NCI-H1930 (cell line): Measurements from ENCODE around the gene ZNF462.
"Not testable (repeated sequence)": the region's sequence is repeated elsewhere in the genome, so short reads cannot be mapped to it uniquely, and the experiment has no call there.

Experiments
- DNase-seq, 2 experiments: peaks; one replicate each; lab custom pipeline; 2025; lab: John Stamatoyannopoulos, UW

Gene ZNF462

DNA sequence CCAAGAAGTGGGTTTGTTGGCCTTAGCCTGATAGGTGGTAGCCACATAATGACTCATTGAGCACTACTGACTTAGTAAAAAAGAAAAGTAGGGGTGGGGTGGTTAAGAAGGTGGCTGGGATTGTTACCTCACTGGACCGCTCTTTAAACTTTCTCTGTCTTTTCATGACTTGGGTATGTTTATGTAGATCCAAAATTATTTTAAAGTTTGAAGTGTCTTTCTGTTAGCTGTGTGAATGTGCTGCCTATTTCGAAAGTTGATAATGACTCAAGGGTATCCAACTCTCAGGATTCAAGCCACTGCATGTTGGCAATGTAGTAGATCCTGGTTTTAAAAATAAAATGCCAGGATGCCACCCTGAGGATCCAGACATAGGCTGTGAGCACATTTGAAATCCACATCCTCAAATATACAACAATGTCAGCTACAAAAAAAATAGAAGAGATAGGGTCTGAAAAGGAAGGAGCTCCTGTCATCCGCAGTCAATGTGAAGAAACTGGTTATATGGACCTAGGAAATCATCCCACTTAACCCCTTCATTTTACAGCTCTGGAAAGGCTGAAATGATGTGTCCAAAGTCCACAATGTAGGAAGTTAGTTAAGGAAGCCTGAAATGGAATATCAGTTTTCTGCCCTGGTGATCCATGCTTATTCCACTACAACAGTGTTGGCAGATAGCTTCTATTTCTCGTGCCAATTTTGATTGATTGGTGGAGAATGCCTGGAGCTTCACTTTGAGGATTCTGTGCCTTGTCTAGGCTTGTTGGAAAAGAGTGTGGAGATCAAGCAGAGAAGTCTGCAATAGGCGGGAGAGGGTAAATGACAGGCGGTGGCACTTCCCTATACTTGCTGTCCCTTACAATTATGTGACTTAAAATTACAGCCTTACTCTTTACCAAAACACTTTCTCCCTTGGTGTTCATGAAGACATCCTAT lies 23.4 kb downstream of the ZNF462 start:
- no peak for DNase-seq

DNA sequence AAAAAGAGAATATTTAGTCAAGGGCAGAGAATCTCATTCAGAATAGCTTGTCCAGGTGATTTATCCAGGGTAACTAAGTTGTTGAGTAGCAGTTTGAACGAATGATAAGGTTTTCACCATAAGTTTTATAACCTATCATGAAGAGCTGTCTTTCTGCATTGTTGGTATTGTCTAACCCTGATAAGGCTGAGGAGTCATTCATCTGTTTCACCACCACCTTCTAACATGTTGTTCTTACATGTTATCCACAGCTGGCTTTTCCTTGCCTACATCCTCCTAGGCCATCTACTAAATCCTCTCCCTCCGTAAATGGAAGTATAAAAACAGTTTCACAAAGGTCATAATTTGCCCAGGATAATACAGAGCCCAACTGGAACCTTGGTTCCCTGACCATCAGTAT lies 24.1 kb downstream of the ZNF462 start:
- DNase-seq, result no peak

DNA sequence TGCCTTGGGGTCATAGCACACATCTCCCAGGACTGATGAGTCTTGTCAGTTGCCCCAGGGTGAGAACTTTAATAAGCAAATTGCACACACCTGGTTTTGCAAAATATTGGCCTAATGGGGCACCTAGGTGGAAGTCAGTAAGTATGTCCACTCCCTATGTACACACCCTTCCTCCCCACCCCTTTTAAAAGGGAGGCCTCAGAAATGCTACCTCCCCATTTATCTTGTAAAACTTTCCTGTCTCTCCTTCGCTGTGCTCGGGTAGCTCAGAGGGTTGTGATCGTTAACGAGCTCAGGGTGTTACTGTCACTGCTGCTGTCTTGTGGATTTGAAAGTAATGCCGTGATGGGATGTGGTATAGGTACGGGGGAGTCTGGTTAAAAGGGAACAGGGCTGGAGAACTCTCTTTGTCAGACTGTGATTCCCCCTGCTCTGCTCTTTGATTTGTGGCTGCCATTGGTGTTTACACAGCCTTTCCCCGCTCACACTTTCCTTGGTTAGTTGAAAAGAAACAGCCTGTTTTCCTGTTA lies 26.2 kb downstream of the ZNF462 start:
- no peak for DNase-seq

DNA sequence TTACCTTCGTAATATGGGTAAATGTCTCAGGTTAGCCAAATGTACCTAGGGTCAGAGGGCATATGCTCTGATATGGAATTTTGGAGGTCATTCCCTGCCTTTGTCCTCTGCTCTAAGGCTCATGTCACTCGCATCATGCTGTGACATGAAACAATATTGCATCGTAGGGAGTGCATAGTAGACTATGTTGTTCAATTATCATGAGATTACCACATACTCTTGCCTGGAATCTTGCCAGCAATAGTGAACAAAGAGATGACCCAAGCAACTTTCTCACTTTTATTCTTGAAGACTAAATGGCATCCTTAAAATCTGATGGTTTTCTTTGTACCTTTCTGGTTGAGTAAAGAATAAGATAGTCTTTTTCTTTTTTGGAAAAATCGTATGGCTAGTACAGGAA lies 27.6 kb downstream of the ZNF462 start:
- no peak for DNase-seq

DNA sequence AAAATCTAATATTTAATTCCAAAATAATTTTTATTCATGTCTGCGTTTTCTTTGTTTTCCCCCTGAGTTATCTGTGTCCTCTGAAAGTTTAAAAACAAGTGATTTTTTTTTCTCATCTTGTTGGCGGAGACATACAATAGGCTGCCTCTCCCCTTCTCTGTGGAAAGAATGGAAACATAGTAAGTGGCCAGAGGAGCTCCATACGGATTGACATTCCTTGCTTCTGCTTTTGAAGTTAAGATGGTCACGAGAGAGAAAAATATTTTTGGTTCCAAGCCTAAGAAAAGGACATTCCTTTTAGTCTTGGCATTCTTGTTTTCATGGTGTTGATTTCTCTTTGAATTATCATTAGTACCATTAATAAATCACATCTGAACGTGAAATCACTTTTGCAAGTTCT lies 28.3 kb downstream of the ZNF462 start:
- DNase-seq, result no peak

DNA sequence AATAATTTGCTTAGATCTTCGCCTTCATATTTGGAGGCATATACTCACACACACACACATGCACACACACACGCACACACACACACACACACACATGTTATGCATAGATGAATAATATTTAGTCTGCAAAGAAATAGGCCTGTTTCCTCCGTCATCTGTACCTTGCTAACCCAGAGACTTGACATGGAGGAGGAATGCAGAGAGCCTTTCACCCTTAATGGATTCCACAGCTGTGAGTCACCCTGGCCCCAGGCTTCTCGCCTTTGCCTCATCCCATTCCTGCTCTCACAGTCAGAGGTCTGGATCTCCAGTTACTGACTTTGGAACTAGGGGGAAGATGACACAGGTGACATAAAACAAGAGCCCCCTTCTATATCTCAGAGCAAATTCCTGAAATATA lies 29.7 kb downstream of the ZNF462 start:
- no peak for DNase-seq

DNA sequence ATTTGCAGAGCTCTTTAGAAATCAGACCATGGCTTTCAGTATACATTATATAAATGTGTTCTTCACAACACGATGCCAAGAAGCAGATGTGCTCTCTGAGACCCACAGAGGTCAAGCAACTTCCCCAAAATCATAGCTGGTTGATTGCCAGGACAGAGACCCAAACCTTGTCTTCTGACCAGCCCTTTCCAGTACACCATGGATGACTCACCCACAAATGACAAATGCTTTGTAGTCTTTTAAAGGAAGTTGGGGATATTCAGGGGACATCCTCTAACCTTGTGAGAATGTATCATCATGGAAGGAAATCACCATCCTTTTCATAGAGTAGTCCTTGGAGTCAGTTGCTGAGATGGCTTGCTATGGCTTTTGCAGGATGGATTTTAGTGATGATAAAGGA lies 30.1 kb downstream of the ZNF462 start:
- DNase-seq, result no peak

DNA sequence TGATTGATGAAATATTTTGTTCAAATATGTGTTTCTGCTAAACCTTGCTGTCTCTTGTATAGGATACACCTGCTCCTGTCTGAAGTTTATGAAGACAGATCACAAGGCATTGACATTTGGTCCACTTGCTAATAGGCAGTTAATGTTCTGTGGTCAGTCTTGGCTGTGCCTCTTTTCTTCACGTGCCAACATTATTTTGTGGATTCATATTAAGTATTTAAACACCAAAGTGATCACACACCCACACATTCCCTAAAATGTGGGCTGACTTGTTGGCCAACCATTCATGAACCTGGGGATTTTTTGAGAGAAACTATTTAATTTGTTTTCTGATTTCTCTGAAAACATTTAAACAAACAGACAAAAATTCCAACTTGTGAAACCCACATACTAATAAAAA lies 33.7 kb downstream of the ZNF462 start:
- no peak for DNase-seq

DNA sequence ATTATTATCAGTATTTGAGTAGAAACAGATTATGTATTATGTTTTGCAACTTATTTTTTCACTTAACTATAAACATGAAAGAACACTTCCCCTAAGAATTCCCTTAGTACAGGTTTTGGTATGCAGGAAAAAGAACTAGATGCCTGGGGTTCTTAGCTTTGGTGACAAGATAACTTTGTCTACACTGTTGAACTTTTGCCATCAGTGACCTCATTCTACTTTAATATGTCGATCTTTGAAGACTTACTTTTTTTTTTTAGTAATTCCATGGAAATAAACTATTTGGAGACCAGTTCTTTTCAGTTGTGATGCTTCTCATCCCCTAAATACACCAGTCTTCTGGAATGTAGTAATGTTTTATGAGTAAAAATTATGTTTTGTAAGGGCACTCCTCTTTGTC lies 34.3 kb downstream of the ZNF462 start:
- DNase-seq, result no peak

- DNase-seq, result no peak
These were observed 34.8 kb downstream of the ZNF462 start for GRCh38 chr9:106897751-106898150.

GRCh38 chr9:106900523-106900922 lies 37.6 kb downstream of the ZNF462 start:
- not testable (repeated sequence) for DNase-seq

DNA sequence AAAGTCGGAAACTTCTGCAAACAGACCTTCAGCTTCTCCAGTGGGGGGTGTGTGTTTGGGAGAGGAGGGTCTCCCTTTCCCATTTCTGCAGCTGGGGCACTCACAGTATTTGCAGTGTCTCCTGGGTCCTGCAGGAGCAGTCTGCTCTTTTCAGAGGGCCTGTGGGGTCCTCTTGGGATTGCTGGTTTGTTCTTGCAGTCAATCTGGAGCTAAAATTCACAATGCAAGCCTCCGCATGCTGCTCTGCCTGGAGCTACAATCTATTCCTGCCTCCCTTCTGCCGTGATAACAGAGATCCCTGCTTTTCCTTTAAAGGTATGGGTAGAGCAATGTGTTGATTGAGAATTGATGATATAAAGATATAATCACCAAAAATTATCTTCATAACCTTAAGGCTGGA lies 43.2 kb downstream of the ZNF462 start:
- DNase-seq, result no peak

DNA sequence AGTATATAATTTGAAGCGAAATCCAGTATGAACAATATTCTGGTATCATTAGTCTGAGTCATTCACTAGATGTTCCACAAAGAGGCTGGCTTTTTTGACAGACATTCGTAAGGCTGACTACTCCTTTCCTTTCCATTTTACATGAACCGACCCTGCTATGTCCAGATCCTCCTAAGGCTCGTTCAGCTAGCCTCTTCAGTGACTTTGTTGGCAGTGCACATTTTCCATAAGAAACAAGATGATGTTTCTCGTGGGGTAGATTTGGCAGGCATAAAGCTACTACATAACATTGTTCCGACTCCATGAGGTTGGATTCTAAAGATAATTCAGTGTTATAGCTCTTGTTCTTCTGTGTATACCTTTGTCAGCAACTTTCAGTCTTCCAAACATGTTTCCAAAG lies 49.0 kb downstream of the ZNF462 start:
- no peak for DNase-seq

- no peak for DNase-seq
These were observed 50.3 kb downstream of the ZNF462 start for GRCh38 chr9:106913276-106913675.

GRCh38 chr9:106915851-106916250 lies 52.9 kb downstream of the ZNF462 start:
- DNase-seq, result no peak

DNA sequence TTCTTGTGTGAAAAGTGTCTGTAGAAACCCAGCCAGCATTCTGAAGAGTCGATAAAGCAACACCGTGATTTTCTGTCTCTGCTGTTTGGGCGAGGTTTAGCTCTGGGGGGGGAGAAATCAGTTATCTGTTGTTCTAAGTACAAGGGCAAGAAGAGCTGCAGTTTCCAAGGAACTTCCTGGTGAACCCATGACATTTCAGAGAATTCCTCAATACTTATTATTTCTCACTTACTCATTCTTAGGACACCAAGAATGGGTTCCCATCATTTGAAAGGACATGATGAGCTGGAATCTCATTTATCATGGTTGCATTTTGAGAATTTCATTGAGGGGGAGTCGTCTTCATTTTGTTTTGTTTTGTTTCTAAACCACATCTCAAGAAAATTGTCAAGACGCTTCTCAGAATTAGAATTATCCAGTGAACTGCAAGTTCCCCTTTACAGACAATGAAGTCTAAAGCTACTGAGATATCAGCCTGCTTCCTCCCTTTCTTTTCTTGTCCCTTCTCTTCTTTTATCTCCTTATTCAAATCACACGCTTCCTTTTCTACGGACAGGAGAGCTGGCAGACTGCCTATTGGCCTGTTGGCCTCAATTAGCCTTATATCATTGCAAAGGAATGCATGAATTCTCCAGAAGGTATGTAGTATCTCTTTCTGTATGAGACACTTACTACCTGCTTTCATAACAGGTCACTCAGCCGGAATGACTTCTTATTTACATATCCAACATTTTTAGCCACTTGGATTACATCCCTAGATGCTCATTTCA lies 53.7 kb downstream of the ZNF462 start:
- no peak for DNase-seq

- no peak for DNase-seq
These were observed 56.0 kb downstream of the ZNF462 start for GRCh38 chr9:106918825-106919509.

DNA sequence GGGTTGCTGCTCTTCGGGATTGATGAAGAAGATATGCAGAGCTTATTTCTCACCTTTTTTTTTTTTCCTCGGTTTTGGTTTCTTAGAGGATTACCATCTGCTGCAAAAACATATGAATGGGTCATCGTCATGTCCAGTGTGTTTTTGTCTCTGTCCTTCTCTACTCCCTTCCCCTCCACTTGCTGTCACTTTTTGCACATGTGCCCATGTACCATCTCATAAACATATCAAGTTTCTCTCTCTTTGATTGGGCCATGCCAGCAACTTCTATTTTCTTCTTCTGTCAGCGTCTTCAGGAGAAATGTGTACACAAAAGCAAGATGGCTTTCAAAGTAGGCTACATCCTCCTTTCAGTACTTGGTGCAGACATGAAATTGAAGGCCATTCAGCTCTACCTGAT lies 57.1 kb downstream of the ZNF462 start:
- DNase-seq, result no peak

DNA sequence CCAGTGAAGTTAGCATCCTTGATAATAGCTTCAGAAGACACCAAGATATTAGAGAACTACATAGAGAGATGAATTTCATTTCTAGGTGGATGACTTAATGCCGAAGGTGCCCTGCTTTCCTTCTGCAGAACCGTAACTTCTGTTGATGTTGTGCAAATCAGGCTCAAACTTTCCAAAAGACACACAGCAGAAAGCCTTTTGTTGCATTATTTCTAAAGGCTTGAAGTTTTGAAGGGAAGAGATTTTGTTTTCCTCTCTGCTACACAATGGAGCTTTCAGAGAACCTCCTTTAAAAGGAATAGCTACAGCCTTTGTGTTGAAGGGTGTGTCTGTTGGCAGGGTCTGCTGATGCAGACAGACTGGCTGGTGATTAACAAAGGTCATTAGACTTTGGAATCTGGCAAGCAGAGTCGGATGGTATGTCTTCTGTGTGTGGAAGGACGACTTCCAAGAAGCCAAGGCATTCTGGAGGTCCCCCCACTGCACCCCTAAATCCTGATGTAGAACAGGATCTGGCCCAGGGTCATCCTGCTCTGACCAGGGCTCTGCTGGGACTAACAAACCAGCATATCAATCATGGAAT lies 57.8 kb downstream of the ZNF462 start:
- DNase-seq, result no peak

- DNase-seq, result no peak
These were observed 58.5 kb downstream of the ZNF462 start for GRCh38 chr9:106921341-106921899.

GRCh38 chr9:106922026-106922425 lies 59.1 kb downstream of the ZNF462 start:
- no peak for DNase-seq

- DNase-seq, result no peak
These were observed 62.4 kb downstream of the ZNF462 start for GRCh38 chr9:106925392-106925791.
